Nephron progenitor cell (in vitro differentiated cells): ENCODE data around the gene CNTNAP2.

ENCODE experiments used
- DNase-seq: peaks from one replicate; pipeline ENCODE4 v3.0.0; 2021
- H3K27ac Mint-ChIP-seq: 2 replicates; pipeline ENCODE4 v1.8.0; 2021; ENCODE audit warnings: mild to moderate bottlenecking, moderate library complexity, mixed read lengths
- H3K27me3 Mint-ChIP-seq: 2 replicates; pipeline ENCODE4 v1.8.0; 2021; ENCODE audit warnings: mild to moderate bottlenecking, low read depth, mixed read lengths; ENCODE audit not compliant: poor library complexity
- H3K36me3 Mint-ChIP-seq: 2 replicates; pipeline ENCODE4 v1.8.0; 2021; ENCODE audit warnings: low read depth, mixed read lengths
- H3K4me1 Mint-ChIP-seq: 2 replicates; pipeline ENCODE4 v1.8.0; 2021; ENCODE audit warnings: mixed read lengths
- H3K4me3 Mint-ChIP-seq: 2 replicates; pipeline ENCODE4 v1.8.0; 2021; ENCODE audit warnings: mild to moderate bottlenecking, moderate library complexity, mixed read lengths
- H3K9me3 Mint-ChIP-seq: 2 replicates; pipeline ENCODE4 v1.8.0; 2021; ENCODE audit warnings: mild to moderate bottlenecking, moderate library complexity, mixed read lengths
- CTCF ChIP-seq: fragments of 200-600 bp; sonication (generic); IDR thresholded peaks from 2 replicates; pipeline ENCODE4 v1.5.0; 2021; ENCODE audit warnings: antibody characterized with exemption

Gene CNTNAP2

GRCh38 chr7:147535701-147536111 lies 1419.1 kb downstream of the CNTNAP2 start:
- peaks cover 5% of the 10 kb centered on the region for H3K9me3 Mint-ChIP-seq
- H3K4me3 Mint-ChIP-seq = no peak overlapping the region
- TF ChIP-seq CTCF = no peak
- peaks cover 15% of the 10 kb centered on the region for H3K4me1 Mint-ChIP-seq
- peaks cover 4% of the 10 kb centered on the region for H3K36me3 Mint-ChIP-seq
- DNase-seq = no peak
- H3K27me3 Mint-ChIP-seq = no peaks in the 10 kb centered on the region
- H3K27ac Mint-ChIP-seq = no peak overlapping the region

- DNase-seq = no peak
- Mint-ChIP-seq H3K36me3 (peaks cover 17% of the 10 kb centered on the region), H3K4me1 (peaks cover 15% of the 10 kb centered on the region), H3K27ac (no peak overlapping the region), H3K27me3 (no peaks in the 10 kb centered on the region), H3K9me3 (peaks cover 35% of the 10 kb centered on the region), H3K4me3 (no peak overlapping the region)
- TF ChIP-seq CTCF = no peak
Measured at GRCh38 chr7:147539685-147540084, 1423.1 kb downstream of the CNTNAP2 start.

- Mint-ChIP-seq H3K27me3 (no peaks in the 10 kb centered on the region), H3K27ac (no peak overlapping the region), H3K36me3 (peaks cover 13% of the 10 kb centered on the region), H3K4me1 (peaks cover 15% of the 10 kb centered on the region), H3K4me3 (no peak overlapping the region), H3K9me3 (peaks cover 38% of the 10 kb centered on the region)
- no peak for TF ChIP-seq CTCF
- no peak for DNase-seq
Measured at GRCh38 chr7:147540743-147541142, 1424.1 kb downstream of the CNTNAP2 start.

- Mint-ChIP-seq H3K9me3 (peaks cover 42% of the 10 kb centered on the region), H3K4me1 (peaks cover 15% of the 10 kb centered on the region), H3K36me3 (peaks cover 13% of the 10 kb centered on the region), H3K27ac (no peak overlapping the region), H3K4me3 (no peak overlapping the region), H3K27me3 (no peaks in the 10 kb centered on the region)
- DNase-seq = no peak
- no peak for TF ChIP-seq CTCF
Measured at GRCh38 chr7:147541261-147541660, 1424.7 kb downstream of the CNTNAP2 start.

GRCh38 chr7:147547252-147547897 lies 1430.8 kb downstream of the CNTNAP2 start:
- H3K4me3 Mint-ChIP-seq = no peak overlapping the region
- H3K4me1 Mint-ChIP-seq = no peaks in the 10 kb centered on the region
- H3K27me3 Mint-ChIP-seq = no peaks in the 10 kb centered on the region
- DNase-seq = no peak
- H3K36me3 Mint-ChIP-seq = peaks cover 10% of the 10 kb centered on the region
- peaks cover 40% of the 10 kb centered on the region for H3K9me3 Mint-ChIP-seq
- H3K27ac Mint-ChIP-seq = peak overlapping the region; percentile 33
- TF ChIP-seq CTCF = peak; percentile 11

GRCh38 chr7:147556317-147556716 lies 1439.7 kb downstream of the CNTNAP2 start:
- Mint-ChIP-seq H3K4me3 (no peak overlapping the region), H3K27me3 (no peaks in the 10 kb centered on the region), H3K4me1 (no peaks in the 10 kb centered on the region), H3K36me3 (no peaks in the 10 kb centered on the region), H3K27ac (no peak overlapping the region), H3K9me3 (no peaks in the 10 kb centered on the region)
- no peak for TF ChIP-seq CTCF
- no peak for DNase-seq
